ENCODE measurements around the gene TINAGL1.
"Not testable (repeated sequence)": the region's sequence is repeated elsewhere in the genome, so short reads cannot be mapped to it uniquely, and the experiment has no call there.

TINAGL1 gene

GRCh38 chr1:31583995-31584868 is 7.9 kb downstream of the TINAGL1 start:
- DNase-seq (ENCODE audit: low read depth in 3 of 3), result no peak

GRCh38 chr1:31584869-31585735 is 8.8 kb downstream of the TINAGL1 start:
- DNase-seq (ENCODE audit: low read depth in 3 of 3), result no peak

DNA sequence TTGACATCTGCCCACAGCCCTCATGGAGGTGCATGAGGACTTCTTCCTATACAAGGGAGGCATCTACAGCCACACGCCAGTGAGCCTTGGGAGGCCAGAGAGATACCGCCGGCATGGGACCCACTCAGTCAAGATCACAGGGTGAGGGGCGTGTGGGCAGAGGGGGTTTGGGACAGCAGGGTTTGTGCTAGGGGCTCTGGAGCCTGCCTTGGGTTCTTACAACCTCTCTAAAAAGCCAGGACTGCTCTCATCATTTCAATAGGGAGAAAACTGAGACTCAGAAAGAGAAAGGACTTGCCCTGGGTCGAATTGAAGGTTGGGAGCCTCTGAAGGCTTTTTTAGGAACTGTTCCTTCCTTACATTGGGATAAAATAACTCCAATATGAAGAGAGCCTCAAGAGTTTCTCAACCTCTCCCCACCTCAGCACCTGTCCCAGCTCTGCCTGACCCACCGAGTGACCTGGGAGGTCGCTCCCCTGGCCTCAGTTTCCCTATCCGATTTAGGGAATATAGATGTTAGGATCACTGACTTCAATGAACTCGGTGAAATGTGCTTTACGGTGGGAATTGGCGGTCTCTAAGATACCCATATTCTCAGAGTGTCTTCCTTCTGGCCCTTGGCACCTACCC is 9.5 kb downstream of the TINAGL1 start:
- no peak for DNase-seq (ENCODE audit: low read depth in 3 of 3)

- DNase-seq (ENCODE audit: low read depth in 3 of 3), result no peak
Measured at GRCh38 chr1:31586376-31587327, 10.3 kb downstream of the TINAGL1 start.

DNA sequence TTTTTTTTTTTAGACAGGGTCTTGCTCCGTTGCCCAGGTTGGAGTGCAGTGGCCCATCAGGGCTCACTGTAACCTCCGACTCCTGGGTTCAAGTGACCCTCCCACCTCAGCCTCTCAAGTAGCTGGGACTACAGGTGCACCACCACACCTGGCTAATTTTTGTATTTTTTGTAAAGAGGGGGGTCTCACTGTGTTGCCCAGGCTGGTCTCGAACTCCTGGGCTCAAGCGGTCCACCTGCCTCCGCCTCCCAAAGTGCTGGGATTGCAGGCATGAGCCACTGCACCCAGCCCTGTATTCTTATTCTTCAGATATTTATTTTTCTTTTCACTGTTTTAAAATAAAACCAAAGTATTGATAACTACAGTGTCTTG is 11.0 kb downstream of the TINAGL1 start:
- DNase-seq (ENCODE audit: low read depth in 3 of 3), result not testable (repeated sequence)

DNA sequence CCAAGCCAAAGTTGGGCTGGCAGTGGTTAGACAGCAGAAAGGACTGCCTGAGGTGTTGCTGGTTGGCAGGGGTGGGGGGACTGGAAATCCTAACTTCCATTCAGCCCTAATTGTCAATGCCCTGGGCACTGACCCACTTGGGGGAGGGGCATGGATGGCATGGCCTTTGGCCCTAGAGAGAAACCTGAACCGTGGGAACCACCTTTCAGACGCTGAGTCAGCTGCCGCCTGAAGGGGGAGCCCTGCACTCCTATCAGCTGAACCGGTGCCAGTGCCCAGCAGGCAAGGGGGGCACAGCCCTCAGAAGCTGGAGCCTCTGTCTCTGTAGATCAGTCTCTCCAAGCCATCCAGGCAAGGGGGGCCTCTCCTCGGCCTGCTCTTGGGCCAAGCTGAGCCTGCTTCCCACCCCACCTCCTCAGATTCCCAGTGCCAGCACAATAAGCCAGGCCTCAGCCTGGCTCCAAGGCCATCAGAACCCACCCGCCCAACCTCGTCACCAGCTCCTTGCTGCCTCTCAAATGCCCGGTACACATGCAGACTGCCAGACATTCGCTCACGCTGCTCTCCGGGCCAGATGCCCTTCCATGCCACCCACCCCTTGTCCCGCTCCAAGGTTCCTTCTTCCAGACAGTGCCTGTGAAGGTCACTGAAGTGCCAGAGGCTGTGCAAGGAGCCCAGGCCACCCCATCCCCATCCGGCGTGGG is 11.6 kb downstream of the TINAGL1 start:
- peak; percentile 7 to 23 (median 10) for DNase-seq (ENCODE audit: low read depth in 3 of 3)

DNA sequence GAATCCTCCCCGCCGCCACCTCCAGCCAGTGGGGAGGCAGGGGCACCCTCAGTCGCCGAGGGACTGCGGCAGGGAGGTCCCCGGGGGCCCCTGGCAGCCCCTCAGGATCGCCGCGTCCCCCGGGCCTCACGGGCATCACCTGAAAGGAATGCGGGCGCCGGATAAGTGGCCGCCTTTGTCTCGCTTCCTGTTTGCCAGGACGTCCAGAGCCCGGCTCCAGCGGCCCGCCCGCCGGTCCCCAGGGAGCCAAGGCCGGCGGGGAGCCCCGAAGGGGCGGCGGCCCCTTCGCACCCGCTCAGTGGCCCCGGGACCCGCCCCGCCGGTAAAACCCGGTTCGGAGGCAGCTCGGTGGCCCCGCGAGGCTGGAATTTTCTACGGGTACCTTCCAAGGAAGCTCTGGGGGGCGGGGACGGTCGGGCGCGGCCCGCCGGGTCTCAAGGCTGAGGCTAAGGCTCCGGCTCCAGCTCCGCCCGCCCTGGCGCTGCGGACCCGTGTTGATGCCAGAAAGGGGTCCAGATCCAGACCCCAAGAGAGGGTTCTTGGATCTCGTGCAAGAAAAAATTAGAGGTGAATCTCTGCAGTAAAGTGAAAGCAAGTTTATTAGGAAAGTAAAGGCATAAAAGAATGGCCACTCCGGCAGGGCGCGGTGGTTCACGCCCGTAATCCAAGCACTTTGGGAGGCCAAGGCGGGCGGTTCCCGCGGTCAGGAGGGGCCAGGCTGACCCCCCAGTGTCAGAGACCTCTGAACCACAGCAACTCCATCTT is 12.6 kb downstream of the TINAGL1 start:
- DNase-seq (ENCODE audit: low read depth in 3 of 3), result no peak

DNA sequence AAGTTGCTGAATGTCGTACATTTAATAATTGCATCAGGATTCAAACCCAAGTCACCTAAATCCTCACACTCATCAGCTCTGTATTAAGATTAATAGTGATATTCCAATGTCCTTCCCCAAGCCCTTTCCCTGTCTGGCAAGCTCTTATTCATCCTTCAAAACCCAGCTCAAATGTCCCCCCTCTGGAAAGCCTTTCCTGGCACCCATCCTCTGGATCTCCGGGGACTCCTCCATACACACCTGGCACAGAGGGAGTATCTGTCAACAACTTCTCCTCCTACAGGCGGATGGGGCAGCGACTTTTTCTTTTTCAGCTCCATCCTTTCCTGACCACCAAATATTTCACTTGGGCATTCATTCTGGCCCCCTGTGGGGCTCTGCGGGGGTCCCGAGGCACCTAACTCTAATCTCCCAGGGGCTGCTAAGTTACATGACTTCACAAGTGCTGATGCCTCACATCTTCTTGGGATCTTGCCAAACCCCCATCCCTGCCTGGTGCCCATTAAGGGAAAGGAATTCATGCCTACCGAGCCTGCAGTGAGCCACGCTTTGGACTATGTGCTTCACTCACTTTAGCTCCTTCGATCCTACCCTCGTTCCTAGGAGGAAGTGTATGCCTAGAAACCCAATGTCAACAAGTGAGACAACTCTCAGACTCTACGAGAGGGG is 15.2 kb downstream of the TINAGL1 start:
- no peak for DNase-seq (ENCODE audit: low read depth in 3 of 3)

DNA sequence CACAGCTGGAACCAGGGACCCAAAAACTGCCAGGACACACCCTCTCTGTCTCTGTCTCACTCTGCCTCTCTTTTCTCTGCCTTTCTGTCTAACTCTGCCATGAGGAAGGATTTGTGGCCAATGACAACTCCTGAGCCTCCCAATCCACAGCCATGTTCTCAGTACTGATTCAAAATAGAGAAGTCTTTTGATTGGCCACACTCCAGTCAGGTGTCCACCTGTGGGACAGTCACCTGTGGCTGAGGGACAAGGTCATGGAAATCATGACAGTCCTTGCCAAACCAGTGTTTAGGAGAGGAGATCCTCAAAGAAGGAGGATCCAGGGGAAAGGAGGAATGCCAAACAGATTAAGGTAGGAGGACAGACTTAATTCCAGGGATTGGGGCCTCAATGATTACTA is 15.8 kb downstream of the TINAGL1 start:
- no peak for DNase-seq (ENCODE audit: low read depth in 3 of 3)

- no peak for DNase-seq (ENCODE audit: low read depth in 3 of 3)
Measured at GRCh38 chr1:31593136-31593665, 16.9 kb downstream of the TINAGL1 start.

DNA sequence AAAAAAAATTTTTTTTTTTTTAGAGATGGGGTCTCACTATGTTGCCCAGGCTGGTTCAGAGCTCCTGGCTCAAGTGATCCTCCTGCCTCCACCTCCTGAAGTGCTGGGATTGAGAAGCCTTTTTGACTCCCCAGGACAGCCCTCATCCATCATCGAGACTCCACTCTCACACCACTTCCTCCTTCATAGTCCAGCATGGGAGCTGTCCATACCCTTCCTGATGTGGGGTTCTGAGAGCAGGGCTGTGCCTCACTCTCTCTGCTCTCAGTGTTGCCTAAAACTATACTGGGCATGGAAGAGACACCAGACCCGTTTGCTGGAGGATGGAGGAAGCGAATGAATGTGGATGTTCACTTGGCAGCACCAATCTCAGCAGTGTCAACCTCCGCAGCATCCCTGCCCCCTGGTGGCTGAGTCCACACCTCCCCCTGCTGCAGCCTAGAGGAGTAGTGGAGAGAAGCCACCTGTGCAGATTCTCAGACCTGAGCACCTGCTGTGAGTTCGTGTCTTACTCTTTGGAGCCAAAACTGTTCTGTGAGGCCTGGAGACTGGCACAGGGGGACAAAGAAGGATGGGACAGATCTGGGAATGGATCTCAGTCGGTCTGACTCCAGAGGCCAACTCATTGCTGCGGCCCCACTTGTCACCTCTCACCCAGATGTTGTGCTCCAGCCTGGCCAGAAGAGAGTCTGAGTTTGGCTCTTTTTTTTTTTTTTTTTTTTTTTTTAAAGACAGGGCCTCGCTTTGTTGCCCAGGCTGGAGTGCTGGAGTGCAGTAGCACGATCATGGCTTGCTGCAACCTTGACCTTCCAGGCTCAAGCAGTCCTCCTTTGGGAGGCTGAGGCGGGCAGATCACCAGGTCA is 17.7 kb downstream of the TINAGL1 start:
- DNase-seq (ENCODE audit: low read depth in 3 of 3), result peak in 2 of 3 experiments; percentile 27 to 36

DNA sequence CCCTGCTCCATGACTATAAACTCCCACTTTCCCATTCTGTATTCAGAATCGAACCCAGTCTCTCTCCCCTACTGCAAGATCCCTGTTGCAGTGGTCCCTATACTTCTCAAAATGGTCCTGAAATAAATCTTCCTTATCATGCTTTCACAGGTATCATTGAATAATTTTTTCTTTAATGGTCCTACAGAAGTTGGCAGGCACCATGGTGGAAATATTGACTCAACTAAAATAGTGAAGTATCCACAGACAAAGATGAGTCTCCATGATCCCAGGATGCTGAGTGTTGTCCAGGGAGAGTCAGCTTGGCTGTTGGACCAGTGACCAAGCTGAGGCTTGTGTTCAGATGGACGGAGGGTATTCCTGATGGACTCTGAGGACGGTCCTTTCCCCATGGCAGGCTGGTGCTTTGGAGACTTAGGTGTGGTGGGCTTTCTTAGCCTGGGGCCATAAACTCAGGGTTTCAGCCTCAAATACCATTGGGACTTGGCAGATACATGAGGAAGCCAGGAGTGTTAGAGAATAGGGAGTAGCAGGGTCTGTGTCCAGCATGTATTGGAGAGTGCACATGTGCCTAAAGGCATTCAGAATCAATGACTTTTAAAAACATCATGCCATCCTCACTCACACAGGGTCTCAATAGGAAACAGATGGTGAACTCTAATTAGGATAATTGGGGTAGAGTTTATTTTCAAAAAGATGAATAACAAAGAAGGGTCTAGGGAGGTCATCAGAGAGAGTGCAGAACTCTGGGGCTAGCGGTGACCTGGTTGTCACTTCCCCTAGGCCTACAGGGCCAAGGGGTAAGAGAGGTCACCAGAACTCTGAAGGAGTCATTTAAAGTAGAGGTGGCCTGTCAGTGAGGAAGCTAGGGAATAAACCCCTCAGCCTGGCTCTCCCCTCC is 19.8 kb downstream of the TINAGL1 start:
- no peak for DNase-seq (ENCODE audit: low read depth in 3 of 3)

GRCh38 chr1:31596737-31597097 is 20.4 kb downstream of the TINAGL1 start:
- DNase-seq (ENCODE audit: low read depth in 3 of 3), result no peak

DNA sequence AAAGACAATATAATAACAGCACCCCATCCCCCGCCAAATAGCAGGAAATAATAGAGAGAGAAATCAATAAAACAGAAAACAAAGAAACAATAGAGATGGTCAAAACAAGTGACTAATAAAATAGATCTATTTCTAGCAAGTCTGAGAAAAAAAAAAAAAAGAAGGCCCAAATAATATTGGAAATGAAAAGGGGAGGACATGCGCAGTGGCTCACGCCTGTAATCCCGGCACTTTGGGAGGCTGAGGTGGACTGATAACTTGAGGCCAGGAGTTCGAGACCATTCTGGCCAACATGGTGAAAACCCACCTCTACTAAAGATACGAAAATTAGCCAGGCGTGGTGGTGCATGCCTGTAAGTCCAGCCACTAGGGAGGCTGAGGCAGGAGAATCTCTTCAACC is 22.7 kb downstream of the TINAGL1 start:
- no peak for DNase-seq (ENCODE audit: low read depth in 3 of 3)

DNA sequence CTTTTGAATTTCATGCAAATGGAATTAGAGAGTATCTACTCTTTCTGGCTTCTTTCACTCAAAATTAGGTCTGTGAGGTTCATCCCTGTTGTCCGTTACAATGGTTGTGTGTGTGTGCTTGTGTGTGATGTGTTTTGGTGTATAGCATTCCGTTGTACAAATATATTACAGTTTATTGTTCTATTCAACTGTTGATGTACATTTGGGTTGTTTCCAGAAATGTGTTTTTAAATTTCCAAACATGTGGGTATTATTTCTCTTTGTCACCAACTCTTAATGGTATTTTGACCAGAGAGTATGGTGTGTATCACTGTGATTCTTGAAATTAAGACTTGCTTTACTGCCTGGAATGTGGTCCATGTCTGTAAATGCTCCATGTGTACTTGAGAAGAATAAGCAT is 24.3 kb downstream of the TINAGL1 start:
- no peak for DNase-seq (ENCODE audit: low read depth in 3 of 3)

DNA sequence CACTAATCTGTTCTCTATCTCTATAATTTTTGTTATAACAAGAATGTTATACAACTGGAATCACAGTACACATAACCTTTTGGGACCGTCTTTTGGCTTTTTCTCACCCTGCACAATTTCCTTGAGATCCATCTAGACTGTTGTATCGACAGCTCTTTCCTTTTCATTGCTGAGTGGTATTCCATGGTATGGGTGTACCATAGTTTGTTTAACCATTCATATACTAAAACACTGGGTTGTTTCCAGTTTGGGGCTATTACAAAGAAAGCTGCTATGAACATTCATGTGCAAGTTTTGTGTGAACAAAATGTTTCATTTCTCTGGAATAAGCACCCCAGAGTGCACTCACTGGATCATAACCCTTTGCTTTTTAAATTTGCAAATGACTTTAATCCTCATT is 25.8 kb downstream of the TINAGL1 start:
- DNase-seq (ENCODE audit: low read depth in 3 of 3), result no peak

DNA sequence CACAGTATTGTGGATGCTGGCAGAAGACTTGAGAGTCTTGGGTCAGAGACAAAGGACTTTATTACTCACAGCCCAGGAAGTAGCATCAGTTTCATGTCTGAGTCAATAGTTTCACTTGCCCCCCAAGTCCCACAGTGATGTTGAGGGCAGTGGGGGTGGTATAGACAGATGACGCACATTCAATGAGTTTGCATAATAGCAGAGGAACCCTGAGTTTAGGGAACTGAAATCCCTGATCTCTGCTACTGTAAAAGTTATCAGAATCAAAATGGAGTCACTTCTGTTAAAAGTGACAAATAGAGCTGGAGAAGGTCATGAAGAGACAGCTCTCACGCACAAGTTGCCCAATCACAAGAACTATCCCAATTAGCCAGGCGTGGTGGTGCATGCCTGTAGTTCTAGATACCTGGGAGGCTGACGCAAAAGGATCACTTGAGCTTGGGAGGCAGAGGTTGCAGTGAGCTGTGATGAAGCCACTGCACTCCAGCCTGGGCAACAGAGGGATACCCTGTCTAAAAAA is 29.7 kb downstream of the TINAGL1 start:
- DNase-seq (ENCODE audit: low read depth in 3 of 3), result no peak
